Suprapubic skin (tissue), 4 donors: ENCODE measurements around the gene TSSK2. TPM values are rescaled to one million over a fixed set of nuclear protein-coding genes. Genes with fewer than 3 reads are reported as not detected.

ENCODE experiments used
- DNase-seq, 2 donors: peaks; one replicate each; pipeline ENCODE4 v3.0.0-alpha.2; 2019; ENCODE audit warnings: low spot score in 2 of 2
- H3K27ac ChIP-seq: fragments of 200-600 bp; sonication (generic); one replicate; pipeline ENCODE4 v1.5.1; 2019
- H3K27me3 ChIP-seq: fragments of 200-600 bp; sonication (generic); one replicate; pipeline ENCODE4 v1.5.1; 2019
- H3K36me3 ChIP-seq: fragments of 200-600 bp; sonication (generic); one replicate; pipeline ENCODE4 v1.5.1; 2019
- H3K4me1 ChIP-seq: fragments of 200-600 bp; sonication (generic); one replicate; pipeline ENCODE4 v1.5.1; 2019
- H3K4me3 ChIP-seq: fragments of 200-600 bp; sonication (generic); one replicate; pipeline ENCODE4 v1.5.1; 2019; ENCODE audit warnings: mild to moderate bottlenecking
- H3K9me3 ChIP-seq: fragments of 200-600 bp; sonication (generic); one replicate; pipeline ENCODE4 v1.5.1; 2019
- EP300 ChIP-seq: sonication (generic); formaldehyde crosslinking; IDR thresholded peaks from one replicate; pipeline ENCODE4 v1.6.1; 2017; ENCODE audit warnings: antibody characterized with exemption
- POLR2A ChIP-seq, 2 donors: fragments of 450-650 bp; IDR thresholded peaks; one replicate each; pipeline ENCODE4 v1.6.1; 2017; ENCODE audit warnings: antibody characterized with exemption in 2 of 2, mild to moderate bottlenecking in 2 of 2, moderate library complexity in 2 of 2
- POLR2AphosphoS5 ChIP-seq, 3 donors: sonication (generic); formaldehyde crosslinking; IDR thresholded peaks; one replicate each; pipeline ENCODE4 v1.6.1; 2017; ENCODE audit warnings: antibody characterized with exemption in 3 of 3
- WGBS: methylation state at CpG from one replicate; pipeline ENCODE4 v1.1.5; 2018; 5-methylcytosine and 5-hydroxymethylcytosine counted together
- total RNA-seq, 4 donors: library from RNA; depleted of rRNA; stranded (reverse); fragments of >200 nt; gene quantifications; one replicate each; pipeline ENCODE4 v1.1.0, GENCODE V29; 2016
- TF ChIP-seq, protein P1 (sequence below), 2 donors: fragments of 200-600 bp in 1 of 2; fragments of 450-650 bp in 1 of 2; sonication (generic) in 1 of 2; IDR thresholded peaks; one replicate each; pipeline ENCODE4 v1.5.1; 2016 to 2019; ENCODE audit warnings: antibody characterized with exemption in 2 of 2, mild to moderate bottlenecking in 1 of 2, moderate library complexity in 1 of 2

Gene TSSK2
- total RNA-seq, 4 donors from 2014 or later = not detected

DNA sequence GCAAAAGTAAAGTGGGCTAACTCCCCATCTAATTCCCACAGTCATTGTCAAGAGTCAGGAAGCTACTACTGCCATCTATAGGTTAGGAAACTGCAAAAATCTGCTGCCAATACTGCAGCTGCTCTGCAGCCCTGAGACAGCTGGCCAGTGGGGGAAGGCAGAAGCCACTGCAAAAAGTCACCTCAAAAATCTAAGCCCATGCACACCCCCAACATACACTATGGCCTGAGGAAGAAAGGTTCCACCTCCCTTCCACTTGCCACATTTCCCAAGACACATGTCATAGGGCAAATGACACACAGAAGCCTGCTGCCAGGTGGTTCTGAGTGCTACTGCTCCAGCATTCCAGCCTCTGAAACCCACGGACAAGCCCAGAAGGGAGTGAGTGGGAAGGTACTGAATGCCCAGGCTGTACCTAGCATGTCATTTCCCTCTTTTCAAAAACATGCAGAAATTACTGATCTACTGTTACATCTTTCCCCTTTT lies 45.8 kb upstream of the TSSK2 start:
- DNase-seq = peak in 1 of 2 donors; percentile 28
- Histone ChIP-seq H3K36me3 (peaks cover 30% of the 10 kb centered on the region), H3K27me3 (no peaks in the 10 kb centered on the region), H3K4me1 (peaks cover 19% of the 10 kb centered on the region), H3K4me3 (no peak overlapping the region), H3K27ac (no peak overlapping the region), H3K9me3 (no peaks in the 10 kb centered on the region)
- no peak for TF ChIP-seq POLR2A (IDR thresholded peaks at IDR 0.05)
- no peak for TF ChIP-seq EP300
- TF ChIP-seq, protein P1, sequence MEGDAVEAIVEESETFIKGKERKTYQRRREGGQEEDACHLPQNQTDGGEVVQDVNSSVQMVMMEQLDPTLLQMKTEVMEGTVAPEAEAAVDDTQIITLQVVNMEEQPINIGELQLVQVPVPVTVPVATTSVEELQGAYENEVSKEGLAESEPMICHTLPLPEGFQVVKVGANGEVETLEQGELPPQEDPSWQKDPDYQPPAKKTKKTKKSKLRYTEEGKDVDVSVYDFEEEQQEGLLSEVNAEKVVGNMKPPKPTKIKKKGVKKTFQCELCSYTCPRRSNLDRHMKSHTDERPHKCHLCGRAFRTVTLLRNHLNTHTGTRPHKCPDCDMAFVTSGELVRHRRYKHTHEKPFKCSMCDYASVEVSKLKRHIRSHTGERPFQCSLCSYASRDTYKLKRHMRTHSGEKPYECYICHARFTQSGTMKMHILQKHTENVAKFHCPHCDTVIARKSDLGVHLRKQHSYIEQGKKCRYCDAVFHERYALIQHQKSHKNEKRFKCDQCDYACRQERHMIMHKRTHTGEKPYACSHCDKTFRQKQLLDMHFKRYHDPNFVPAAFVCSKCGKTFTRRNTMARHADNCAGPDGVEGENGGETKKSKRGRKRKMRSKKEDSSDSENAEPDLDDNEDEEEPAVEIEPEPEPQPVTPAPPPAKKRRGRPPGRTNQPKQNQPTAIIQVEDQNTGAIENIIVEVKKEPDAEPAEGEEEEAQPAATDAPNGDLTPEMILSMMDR (IDR thresholded peaks at IDR 0.05) = no peak
- no peak for TF ChIP-seq POLR2AphosphoS5 (IDR thresholded peaks at IDR 0.05)
- WGBS = 12% methylated on average over 1 of the region's 1 CpG

DNA sequence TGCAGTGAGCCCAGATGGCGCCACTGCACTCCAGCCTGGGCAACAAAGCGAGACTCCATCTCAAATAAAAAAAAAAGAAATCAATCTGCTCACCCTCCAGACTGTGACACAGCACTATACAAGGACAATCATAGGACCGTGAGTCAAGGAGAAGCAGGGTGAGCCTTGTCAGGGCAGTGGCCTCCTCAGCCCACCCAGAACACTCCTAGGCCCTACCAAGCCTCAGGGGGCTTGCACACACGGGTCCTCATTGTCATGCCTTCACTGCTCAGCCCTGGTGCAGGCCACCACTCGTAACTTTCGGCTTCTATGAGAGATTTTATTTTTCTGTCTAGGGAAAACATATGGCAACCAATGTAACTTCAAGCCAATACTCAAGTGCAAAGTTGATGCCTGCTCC lies 44.7 kb upstream of the TSSK2 start:
- H3K4me1 ChIP-seq = peaks cover 19% of the 10 kb centered on the region
- TF ChIP-seq, protein P1 (IDR thresholded peaks at IDR 0.05) = no peak
- TF ChIP-seq POLR2A (IDR thresholded peaks at IDR 0.05) (no peak), POLR2AphosphoS5 (IDR thresholded peaks at IDR 0.05) (no peak), EP300 (no peak)
- no peaks in the 10 kb centered on the region for H3K27me3 ChIP-seq
- H3K9me3 ChIP-seq = no peaks in the 10 kb centered on the region
- H3K36me3 ChIP-seq = peaks cover 19% of the 10 kb centered on the region
- WGBS = 88% methylated on average over 6 of the region's 6 CpGs
- no peak for DNase-seq
- H3K4me3 ChIP-seq = no peak overlapping the region
- H3K27ac ChIP-seq = no peak overlapping the region

DNA sequence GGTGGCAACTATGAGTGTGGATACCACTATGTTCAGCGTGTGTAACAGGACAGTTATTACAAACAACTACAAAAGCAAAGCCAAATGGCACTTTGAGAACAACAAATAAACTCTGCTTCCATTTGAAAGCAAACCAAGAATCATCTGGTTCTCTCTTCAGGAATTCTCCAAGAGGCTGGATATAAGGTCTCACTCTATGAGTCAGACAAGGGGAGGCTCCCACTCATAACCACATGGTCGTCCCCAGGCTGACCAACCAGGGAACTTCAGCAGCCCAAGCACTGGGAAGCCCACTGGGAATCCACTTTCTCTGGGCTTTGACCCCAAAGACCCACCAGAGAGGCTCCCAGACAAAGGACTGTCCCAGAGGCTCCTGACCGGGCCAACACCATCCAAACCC lies 44.2 kb upstream of the TSSK2 start:
- H3K27ac ChIP-seq = no peak overlapping the region
- peaks cover 19% of the 10 kb centered on the region for H3K4me1 ChIP-seq
- TF ChIP-seq EP300 (no peak), POLR2AphosphoS5 (IDR thresholded peaks at IDR 0.05) (no peak), POLR2A (IDR thresholded peaks at IDR 0.05) (no peak)
- TF ChIP-seq, protein P1 (IDR thresholded peaks at IDR 0.05) = no peak
- H3K9me3 ChIP-seq = no peaks in the 10 kb centered on the region
- WGBS = 71% methylated on average over 3 of the region's 3 CpGs
- peaks cover 19% of the 10 kb centered on the region for H3K36me3 ChIP-seq
- H3K27me3 ChIP-seq = no peaks in the 10 kb centered on the region
- no peak for DNase-seq
- H3K4me3 ChIP-seq = no peak overlapping the region

DNA sequence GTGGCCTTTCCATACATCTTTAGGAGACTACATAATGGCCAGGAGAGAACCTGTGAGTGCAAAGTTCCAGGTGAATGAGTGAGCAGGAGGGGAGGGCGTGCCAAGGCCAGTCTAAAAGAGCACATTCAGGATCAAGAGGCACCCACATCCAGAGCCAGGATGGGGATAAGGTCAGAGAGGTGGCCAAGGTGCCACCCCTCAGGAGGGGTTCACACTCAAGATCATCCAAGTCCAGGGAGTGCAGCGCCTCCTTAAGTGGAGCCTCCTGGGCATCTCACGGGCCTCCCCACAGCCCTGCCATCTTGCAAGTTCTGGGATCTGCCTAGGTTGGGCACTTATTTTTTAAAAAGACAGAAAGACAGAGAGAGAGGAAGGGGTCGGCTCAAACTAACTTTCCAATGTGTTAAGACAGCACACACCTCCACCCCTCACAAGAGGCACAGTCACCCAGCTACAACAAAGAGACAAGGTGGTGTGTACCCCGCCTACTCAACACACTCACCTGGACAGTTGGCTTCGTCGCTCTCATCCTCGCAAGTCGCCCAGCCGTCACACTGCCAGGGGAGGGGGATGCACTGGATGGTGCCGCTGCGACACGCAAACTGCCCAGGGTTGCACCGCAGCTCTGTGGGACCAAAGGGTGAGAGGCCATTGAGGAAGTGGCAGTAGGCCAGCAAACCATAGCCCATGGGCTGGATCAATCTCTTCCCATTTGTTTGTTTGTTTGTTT lies 42.1 kb upstream of the TSSK2 start:
- Histone ChIP-seq H3K27ac (no peak overlapping the region), H3K36me3 (peaks cover 23% of the 10 kb centered on the region), H3K4me3 (no peak overlapping the region), H3K4me1 (peaks cover 19% of the 10 kb centered on the region), H3K27me3 (no peaks in the 10 kb centered on the region), H3K9me3 (no peaks in the 10 kb centered on the region)
- WGBS = 96% methylated on average over 14 of the region's 14 CpGs
- no peak for DNase-seq
- TF ChIP-seq POLR2AphosphoS5 (IDR thresholded peaks at IDR 0.05) (no peak), POLR2A (IDR thresholded peaks at IDR 0.05) (no peak), EP300 (no peak)
- TF ChIP-seq, protein P1 (IDR thresholded peaks at IDR 0.05) = no peak

DNA sequence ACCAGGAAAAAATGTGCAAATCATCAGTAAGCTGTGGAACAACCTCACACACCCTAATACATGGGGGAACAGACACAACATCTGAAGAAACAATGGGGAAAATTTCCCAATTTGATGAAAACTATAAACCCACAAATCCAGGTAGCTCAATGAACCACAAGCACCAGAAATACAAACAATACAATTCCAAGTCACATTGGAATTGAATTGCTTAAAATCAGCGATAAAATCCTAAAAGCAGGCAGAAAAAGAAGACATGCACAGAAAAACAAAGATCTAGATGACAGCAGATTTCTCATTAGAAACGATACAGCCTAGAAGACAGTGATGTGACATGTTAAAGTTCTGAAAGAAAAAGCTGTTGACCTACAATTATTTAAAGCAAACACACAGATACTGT lies 40.9 kb upstream of the TSSK2 start:
- H3K4me1 ChIP-seq = peaks cover 19% of the 10 kb centered on the region
- H3K27ac ChIP-seq = no peak overlapping the region
- no peak for DNase-seq
- TF ChIP-seq POLR2AphosphoS5 (IDR thresholded peaks at IDR 0.05) (no peak), EP300 (no peak), POLR2A (IDR thresholded peaks at IDR 0.05) (no peak)
- TF ChIP-seq, protein P1 (IDR thresholded peaks at IDR 0.05) = no peak
- no peak overlapping the region for H3K4me3 ChIP-seq
- H3K27me3 ChIP-seq = no peaks in the 10 kb centered on the region
- H3K9me3 ChIP-seq = no peaks in the 10 kb centered on the region
- 89% methylated on average over 2 of the region's 2 CpGs for WGBS
- peaks cover 30% of the 10 kb centered on the region for H3K36me3 ChIP-seq
